ENCODE results near the gene NXPH2. TPM values are rescaled to one million over a fixed set of nuclear protein-coding genes. Genes with fewer than 3 reads are reported as not detected.

The NXPH2 gene
- total and polyA plus RNA-seq, 2 of the 13 experiments (the other 11 are each of a cell fraction or from before 2014, with no cell fraction given) = not detected

DNA sequence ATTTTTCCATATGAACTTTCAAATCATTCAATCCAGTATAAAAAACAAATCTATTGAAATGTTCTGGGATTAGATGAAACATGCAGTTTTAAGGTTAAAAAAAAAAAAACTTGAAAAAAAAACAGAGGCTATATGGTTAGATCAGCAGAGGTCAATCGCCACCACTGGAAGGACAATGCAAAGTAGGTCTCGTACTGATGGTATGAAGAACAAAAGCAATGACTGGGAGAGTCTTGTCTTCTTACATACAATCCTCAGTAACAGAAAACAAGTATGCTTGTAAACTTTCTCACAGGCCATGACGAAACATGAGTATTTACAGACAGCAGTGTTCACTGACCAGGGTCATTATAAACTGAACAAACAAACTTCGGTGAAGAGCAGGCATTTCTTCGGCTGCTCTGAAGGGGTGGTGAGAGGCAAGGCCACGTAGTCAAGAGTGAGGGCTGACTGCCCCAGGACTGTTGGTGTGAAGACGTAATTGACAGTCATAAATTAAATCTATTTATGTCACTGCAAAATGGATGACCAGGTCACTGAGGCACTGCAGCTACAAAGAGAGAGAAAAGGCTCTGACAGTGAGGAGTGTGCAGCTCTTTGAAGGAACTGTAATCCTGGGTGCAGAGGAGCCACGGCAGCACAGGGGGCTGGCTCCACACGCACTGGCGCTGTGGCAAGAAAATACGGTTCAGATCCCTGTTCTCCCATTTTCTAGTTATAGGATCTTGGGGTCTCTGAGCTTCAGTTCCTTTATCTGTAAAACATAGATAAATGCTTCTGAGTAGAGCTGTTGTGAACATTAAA is 60.0 kb downstream of the NXPH2 start (continued):
- TF ChIP-seq, protein P1, sequence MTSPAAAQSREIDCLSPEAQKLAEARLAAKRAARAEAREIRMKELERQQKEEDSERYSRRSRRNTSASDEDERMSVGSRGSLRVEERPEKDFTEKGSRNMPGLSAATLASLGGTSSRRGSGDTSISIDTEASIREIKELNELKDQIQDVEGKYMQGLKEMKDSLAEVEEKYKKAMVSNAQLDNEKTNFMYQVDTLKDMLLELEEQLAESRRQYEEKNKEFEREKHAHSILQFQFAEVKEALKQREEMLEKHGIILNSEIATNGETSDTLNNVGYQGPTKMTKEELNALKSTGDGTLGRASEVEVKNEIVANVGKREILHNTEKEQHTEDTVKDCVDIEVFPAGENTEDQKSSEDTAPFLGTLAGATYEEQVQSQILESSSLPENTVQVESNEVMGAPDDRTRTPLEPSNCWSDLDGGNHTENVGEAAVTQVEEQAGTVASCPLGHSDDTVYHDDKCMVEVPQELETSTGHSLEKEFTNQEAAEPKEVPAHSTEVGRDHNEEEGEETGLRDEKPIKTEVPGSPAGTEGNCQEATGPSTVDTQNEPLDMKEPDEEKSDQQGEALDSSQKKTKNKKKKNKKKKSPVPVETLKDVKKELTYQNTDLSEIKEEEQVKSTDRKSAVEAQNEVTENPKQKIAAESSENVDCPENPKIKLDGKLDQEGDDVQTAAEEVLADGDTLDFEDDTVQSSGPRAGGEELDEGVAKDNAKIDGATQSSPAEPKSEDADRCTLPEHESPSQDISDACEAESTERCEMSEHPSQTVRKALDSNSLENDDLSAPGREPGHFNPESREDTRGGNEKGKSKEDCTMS (CRISPR knock-in tag; conservative IDR thresholded peaks at IDR 0.05) = no peak
- TF ChIP-seq ZNF224 (CRISPR knock-in tag; IDR thresholded peaks at IDR 0.05) (no peak), PHF20 (CRISPR knock-in tag; IDR thresholded peaks at IDR 0.05) (no peak), GABPA (IDR thresholded peaks at IDR 0.05; ENCODE audit: low read depth, low read length) (no peak), GABPA (CRISPR knock-in tag; IDR thresholded peaks at IDR 0.05; ENCODE audit: low read depth) (no peak), ZBTB8A (CRISPR knock-in tag; IDR thresholded peaks at IDR 0.05; ENCODE audit: borderline replicate concordance, low read depth) (no peak), ZNF577 (CRISPR knock-in tag; IDR thresholded peaks at IDR 0.05; ENCODE audit: borderline replicate concordance, low read depth) (no peak), ZSCAN9 (CRISPR knock-in tag; IDR thresholded peaks at IDR 0.05; ENCODE audit: borderline replicate concordance) (0 out of 2 replicates have a peak, but pooled peaks have one; percentile 50), SRSF9 (IDR thresholded peaks at IDR 0.05; ENCODE audit: borderline replicate concordance, insufficient read depth, low read depth, low read length, poor library complexity, severe bottlenecking) (no peak), ZNF605 (CRISPR knock-in tag; IDR thresholded peaks at IDR 0.05) (no peak), CEBPB (IDR thresholded peaks at IDR 0.05; ENCODE audit: borderline replicate concordance, low read depth, low read length) (peak; percentile 20; the same call in 1 of the 2 replicates), ZFP1 (CRISPR knock-in tag; IDR thresholded peaks at IDR 0.05) (no peak), RARA (CRISPR knock-in tag; IDR thresholded peaks at IDR 0.05) (peak; percentile 72), ZC3H4 (CRISPR knock-in tag; IDR thresholded peaks at IDR 0.05; ENCODE audit: borderline replicate concordance) (no peak), ZNF234 (CRISPR knock-in tag; conservative IDR thresholded peaks at IDR 0.05) (no peak), MXD4 (CRISPR knock-in tag; IDR thresholded peaks at IDR 0.05) (no peak), CAMTA2 (CRISPR knock-in tag; IDR thresholded peaks at IDR 0.05; ENCODE audit: borderline replicate concordance) (no peak), SOX13 (IDR thresholded peaks at IDR 0.05) (no peak), SOX13 (CRISPR knock-in tag; conservative IDR thresholded peaks at IDR 0.05 in 1 of 2, IDR thresholded peaks at IDR 0.05 in 1 of 2) (peak in 1 of 2 experiments; percentile 67; a peak in 1 of 4 replicates), ZNF556 (CRISPR knock-in tag; IDR thresholded peaks at IDR 0.05; ENCODE audit: borderline replicate concordance) (no peak)
- TF ChIP-seq, protein P2, sequence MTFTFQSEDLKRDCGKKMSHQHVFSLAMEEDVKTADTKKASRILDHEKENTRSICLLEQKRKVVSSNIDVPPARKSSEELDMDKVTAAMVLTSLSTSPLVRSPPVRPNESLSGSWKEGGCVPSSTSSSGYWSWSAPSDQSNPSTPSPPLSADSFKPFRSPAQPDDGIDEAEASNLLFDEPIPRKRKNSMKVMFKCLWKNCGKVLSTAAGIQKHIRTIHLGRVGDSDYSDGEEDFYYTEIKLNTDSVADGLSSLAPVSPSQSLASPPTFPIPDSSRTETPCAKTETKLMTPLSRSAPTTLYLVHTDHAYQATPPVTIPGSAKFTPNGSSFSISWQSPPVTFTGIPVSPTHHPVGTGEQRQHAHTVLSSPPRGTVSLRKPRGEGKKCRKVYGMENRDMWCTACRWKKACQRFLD (CRISPR knock-in tag; IDR thresholded peaks at IDR 0.05; ENCODE audit: borderline replicate concordance) = no peak
- TF ChIP-seq, protein P3, sequence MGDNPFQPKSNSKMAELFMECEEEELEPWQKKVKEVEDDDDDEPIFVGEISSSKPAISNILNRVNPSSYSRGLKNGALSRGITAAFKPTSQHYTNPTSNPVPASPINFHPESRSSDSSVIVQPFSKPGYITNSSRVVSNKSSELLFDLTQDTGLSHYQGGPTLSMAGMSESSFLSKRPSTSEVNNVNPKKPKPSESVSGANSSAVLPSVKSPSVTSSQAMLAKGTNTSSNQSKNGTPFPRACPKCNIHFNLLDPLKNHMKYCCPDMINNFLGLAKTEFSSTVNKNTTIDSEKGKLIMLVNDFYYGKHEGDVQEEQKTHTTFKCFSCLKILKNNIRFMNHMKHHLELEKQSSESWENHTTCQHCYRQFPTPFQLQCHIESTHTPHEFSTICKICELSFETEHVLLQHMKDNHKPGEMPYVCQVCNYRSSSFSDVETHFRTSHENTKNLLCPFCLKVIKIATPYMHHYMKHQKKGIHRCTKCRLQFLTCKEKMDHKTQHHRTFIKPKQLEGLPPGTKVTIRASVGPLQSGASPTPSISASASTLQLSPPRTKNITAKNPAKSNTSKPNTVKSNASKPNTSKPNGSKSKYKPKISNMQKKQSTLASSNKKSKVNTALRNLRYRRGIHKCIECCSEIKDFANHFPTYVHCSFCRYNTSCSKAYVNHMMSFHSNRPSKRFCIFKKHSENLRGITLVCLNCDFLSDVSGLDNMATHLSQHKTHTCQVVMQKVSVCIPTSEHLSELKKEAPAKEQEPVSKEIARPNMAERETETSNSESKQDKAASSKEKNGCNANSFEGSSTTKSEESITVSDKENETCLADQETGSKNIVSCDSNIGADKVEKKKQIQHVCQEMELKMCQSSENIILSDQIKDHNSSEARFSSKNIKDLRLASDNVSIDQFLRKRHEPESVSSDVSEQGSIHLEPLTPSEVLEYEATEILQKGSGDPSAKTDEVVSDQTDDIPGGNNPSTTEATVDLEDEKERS (CRISPR knock-in tag; IDR thresholded peaks at IDR 0.05) = no peak

Measured in HepG2 (cell line).